Astrocyte of the cerebellum (primary cell): ENCODE results near the gene DLGAP1.
"Not testable (repeated sequence)": the region's sequence is repeated elsewhere in the genome, so short reads cannot be mapped to it uniquely, and the experiment has no call there.

Experiments
- DNase-seq: peaks from one replicate; pipeline ENCODE4 v3.0.0-alpha.2; 2011; ENCODE audit warnings: low read depth
- H3K4me3 ChIP-seq: 2 replicates; pipeline ENCODE4 v1.5.1; 2011; ENCODE audit warnings: mild to moderate bottlenecking, low read depth, low read length, moderate library complexity
- in situ Hi-C: cut with HindIII; loops from 2 replicates; pipeline ENCODE4 v1.10.0; 2017; ENCODE audit warnings: low sequenced_read_pairs
- TF ChIP-seq, protein P1 (sequence below): IDR thresholded peaks from 2 replicates; pipeline ENCODE4 v1.5.1; 2012; ENCODE audit warnings: low read length, low read depth, moderate library complexity, mild to moderate bottlenecking; ENCODE audit errors: missing control alignments

DLGAP1 gene

DNA sequence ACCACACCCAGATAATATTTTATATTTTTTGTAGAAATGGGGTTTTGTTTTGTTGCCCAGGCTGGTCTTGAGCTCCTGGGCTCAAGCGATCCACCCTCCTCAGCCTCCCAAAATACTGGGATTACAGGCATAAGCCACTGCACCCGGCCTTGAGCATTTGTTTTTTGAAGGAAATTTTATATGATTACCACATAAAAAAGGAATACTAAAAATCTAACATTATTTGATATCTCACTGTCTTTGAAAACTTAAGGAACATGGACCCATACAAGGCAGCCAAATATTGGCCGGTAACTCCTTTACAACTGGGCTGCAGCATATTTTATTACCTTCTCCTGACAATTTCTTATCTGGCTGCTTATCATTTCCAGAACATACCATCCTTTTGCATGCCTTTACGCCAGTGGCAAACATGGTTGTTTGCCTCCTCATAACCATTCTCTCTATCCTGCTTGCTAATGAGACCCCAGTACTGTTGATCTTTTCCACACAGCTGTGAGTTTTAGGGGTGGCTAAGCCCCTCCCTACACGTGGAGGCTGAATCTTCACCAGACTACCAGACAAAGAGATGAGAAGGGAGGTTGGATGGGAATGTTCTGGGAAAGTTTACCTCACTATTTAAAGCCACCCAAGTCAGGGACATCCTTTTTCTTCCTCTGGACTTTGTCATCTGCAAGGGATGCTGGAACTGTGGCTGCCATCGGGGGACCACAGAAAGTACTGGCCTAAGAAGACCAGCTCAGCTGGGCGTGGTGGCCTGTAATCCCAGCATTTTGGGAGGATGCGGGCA, 847.6 kb downstream of the DLGAP1 start:
- no peak overlapping the region for H3K4me3 ChIP-seq
- in situ Hi-C loops, result no loop called here
- TF ChIP-seq, protein P1, sequence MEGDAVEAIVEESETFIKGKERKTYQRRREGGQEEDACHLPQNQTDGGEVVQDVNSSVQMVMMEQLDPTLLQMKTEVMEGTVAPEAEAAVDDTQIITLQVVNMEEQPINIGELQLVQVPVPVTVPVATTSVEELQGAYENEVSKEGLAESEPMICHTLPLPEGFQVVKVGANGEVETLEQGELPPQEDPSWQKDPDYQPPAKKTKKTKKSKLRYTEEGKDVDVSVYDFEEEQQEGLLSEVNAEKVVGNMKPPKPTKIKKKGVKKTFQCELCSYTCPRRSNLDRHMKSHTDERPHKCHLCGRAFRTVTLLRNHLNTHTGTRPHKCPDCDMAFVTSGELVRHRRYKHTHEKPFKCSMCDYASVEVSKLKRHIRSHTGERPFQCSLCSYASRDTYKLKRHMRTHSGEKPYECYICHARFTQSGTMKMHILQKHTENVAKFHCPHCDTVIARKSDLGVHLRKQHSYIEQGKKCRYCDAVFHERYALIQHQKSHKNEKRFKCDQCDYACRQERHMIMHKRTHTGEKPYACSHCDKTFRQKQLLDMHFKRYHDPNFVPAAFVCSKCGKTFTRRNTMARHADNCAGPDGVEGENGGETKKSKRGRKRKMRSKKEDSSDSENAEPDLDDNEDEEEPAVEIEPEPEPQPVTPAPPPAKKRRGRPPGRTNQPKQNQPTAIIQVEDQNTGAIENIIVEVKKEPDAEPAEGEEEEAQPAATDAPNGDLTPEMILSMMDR, result no peak
- DNase-seq, result no peak

DNA sequence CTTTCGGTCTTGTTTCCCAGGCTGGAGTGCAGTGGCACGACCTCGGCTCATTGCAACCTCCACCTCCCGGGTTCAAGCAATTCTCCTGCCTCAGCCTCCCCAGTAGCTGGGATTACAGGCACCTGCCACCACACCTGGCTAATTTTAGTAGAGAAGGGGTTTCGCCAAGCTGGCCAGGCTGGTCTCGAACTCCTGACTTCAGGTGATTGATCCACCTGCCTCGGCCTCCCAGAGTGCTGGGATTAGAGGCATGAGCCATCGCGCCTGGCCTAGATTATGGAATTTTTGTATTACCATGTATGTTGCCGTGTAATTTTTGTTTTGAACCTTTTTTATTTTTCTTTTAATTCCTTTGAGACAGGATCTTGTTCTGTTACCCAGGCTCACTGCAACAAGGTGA, 848.2 kb downstream of the DLGAP1 start:
- in situ Hi-C loops, DNase-seq, H3K4me3 ChIP-seq: not testable (repeated sequence)

DNA sequence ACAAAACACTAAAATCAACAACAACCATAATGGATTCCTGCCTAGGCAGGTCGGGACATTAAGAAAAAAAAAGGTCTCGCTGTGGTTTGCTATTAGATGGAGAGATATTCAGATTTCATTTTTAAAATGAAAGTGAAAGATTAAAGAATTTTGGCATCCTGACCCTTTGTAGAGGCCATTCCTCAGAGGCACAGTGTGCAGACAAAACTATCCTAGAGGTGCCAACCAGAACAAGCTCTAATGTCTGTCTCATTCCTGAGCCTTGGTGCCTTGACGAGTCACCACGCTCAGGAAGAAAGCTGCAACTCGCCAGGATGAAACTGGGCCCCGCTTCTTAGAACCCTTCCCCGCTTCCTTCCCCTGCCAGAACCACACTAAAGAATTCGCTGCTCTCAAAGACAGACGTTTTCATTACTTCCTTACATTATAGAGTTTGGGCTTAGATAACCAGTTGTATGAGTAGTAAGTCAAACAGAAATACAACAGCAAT, 849.1 kb downstream of the DLGAP1 start:
- no peak for DNase-seq
- H3K4me3 ChIP-seq, result peak overlapping the region; percentile 23
- TF ChIP-seq, protein P1, result no peak
- in situ Hi-C loops, result no loop called here

DNA sequence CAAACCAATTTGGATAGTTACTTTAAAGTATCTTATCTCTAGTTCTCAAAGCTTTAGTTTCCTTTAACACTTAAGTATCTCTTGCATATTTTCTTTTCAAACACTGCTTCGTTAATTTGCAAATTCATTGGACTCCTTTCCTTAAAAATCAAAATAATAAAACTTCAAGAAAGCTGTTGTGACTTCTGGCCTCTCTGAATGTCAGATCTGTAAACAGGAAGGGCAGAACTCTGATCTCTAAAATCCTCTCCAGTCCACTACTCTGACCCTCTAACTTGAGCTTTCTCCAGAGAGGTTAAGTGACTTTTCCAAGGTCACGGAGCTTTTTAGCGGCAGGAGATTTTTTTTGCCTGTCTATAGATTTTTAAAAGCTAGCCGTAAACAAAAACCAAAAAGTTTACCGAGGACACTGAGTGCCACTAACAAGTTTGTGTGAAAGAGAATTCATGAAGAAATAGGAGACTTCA, 849.6 kb downstream of the DLGAP1 start:
- in situ Hi-C loops, result no loop called here
- peak overlapping the region; percentile 32 for H3K4me3 ChIP-seq
- DNase-seq, result no peak
- TF ChIP-seq, protein P1, result no peak

DNA sequence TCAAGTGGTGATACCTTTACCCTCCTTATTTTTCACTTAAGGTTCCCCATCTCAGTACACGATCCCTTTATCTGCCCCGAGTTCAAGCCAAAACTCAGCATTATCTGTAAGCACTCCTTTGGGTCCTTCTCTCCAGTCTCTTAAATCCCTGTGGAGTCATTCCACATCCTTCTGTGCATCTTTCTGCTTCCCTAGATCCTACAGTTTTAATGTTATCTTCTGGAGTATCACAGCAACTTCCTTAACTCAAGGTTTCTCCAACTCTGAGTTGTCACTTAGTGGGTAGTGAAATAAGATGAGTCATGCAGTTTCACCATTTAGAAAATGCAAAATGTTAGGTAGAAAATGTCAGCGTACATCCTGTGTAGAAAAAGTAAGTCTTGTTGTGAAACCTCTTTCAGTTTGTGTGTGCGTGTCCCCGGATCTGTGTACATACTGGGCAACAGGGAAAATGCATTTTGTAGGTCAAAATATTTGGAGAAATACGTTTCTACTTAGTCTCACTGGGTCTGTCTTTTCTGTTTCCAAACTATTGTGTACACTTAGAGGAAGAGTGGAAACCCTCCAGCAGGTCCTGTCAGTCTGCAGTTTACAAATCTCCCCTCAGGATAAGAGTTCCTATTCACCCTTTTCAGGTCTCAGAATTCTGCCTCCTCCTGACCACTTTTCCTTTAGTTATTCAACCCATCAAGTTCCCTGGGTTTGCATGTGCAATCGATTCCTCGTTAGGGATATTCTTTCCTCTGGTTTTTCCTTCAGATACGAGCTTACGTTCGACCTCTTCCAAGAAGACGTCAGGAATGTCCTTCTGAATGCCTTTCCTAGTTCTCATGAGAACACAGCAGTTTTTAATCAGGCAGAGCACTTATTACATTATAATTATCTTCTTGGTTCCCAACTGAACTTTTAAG, 850.4 kb downstream of the DLGAP1 start:
- DNase-seq, result peak; percentile 84
- in situ Hi-C loops, result no loop called here
- TF ChIP-seq, protein P1, result no peak
- peak overlapping the region; percentile 32 for H3K4me3 ChIP-seq

GRCh38 chr18:3604235-3604497, 850.9 kb downstream of the DLGAP1 start:
- in situ Hi-C loops, result no loop called here
- TF ChIP-seq, protein P1, result no peak
- DNase-seq, result no peak
- peak overlapping the region; percentile 32 for H3K4me3 ChIP-seq
